ENCODE measurements around the gene PLCB3. TPM values are rescaled to one million over a fixed set of nuclear protein-coding genes. Genes with fewer than 3 reads are reported as not detected.
"Not testable (repeated sequence)": the region's sequence is repeated elsewhere in the genome, so short reads cannot be mapped to it uniquely, and the experiment has no call there.

PLCB3 gene
- total RNA-seq, 1 experiment from 2014 or later = 48.1 TPM

DNA sequence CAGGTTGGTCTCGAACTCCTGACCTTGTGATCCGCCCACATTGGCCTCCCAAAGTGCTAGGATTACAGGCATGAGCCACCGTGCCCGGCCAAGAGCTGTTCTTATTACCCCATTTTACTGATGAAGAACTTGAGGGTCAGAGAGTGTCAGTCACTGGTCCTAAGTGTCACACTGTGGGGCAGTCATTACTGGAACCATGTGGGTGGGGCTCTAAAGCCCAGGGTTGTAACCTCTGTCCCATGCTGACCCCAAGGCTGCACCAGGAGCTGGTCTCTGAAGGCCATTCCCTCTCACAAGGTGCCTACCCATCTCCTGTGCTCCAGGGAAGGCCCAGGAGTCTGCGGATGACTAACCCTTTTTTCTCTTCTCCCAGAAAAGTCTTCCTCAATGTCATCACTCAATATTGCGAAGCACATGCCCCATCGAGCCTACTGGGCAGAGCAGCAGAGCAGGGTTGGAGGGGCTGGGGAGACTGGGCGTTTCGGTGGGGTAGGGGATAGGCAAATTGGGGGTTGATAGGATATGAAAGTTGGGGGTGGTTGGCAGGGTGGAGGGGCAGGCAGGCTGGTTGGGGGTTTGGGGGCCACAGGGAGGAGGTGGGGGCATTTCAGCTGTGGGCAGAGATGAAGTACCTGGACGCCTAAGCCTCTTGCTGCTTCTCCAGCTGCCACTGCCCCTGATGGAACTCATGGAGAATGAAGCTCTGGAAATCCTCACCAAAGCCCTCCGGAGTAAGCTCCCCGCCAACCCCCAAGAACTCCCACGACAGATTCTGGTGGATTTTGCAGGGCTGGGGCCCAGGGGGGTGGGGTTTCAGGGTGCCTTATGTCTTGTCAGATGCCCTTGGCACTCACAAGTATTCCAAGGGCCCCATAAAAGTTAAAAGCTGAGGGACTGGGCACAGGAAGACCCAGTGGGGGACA lies 52.0 kb downstream of the PLCB3 start:
- no peak for DNase-seq (ENCODE audit: low read depth)

DNA sequence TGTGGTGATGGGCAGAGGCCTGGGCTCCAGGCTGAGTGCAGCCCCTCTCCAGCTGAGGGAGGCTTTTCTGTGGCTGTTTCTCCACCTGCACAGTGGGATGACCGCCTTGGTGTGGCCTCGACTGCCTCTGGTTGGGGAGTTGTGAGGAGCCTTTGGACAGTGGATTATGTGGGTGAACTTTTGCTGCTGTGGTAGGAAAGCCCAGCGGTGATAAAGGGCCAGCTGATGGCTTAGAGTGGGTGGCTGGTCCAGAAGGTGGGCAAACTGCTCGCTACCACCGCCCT lies 52.6 kb downstream of the PLCB3 start:
- no peak for DNase-seq (ENCODE audit: low read depth)

DNA sequence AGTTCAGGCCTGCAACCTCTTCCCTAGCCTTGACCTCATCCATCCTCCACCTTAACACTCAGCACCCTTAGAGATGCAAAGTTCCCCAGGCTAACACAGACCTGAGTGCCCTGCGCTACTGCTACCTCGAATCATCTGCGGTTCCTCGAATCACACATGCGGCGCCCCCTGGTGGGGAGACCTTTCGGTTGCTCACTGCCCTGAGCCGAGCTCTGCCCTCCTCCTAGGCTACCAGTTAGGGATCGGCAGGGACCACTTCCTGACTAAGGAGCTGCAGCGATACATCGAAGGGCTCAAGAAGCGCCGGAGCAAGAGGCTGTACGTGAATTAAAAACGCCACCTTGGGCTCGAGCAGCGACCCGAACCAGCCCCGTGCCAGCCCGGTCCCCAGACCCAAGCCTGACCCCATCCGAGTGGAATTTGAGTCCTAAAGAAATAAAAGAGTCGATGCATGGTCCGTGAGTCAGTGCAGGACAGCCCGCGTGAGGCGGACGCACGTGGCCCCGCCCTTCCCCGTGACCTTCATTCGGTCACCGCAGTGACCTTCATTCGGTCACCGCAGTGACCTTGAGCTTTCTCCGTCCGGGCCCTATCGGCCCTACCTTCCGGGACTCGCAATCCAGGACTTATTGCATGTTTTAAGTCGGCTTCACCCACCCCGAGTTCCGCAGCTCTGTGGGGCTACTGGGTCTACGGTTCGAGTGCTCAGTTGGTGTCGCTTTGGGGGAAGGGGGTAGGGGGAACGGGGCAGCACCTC lies 53.2 kb downstream of the PLCB3 start:
- DNase-seq (ENCODE audit: low read depth) = peak; percentile 85

DNA sequence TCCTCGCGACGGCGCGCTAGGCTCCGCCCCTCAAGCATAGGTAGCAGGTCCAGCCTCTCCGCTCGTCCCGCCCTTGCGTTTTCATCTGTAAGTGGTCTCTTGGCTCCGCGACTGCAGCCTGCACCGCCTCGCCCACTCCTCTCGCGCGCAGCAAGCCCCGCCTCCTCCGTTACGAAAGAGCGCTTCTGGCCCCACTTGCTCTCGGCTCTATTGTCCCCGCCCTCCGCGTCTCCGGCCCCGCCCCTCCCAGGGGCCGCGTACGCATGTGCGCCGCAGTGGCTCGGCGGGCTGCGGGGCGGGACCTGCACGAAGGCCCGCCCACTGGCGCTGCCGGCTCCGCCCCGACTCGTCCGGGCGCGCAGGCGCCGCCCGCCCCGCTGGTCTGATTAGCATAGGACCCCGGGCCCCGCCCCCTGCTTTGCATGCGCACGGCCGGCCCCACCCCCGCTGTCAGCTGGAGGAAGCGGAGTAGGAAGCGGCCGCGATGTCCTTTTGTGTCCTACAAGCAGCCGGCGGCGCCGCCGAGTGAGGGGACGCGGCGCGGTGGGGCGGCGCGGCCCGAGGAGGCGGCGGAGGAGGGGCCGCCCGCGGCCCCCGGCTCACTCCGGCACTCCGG lies 53.9 kb downstream of the PLCB3 start, which contains the start of gene ESRRA:
ESRRA (plus strand) TSS at position 450 of the 616 bp plus-strand sequence. CDS start 1,656 bp downstream, outside the sequence.
- DNase-seq (ENCODE audit: low read depth) = peak; percentile 93

DNA sequence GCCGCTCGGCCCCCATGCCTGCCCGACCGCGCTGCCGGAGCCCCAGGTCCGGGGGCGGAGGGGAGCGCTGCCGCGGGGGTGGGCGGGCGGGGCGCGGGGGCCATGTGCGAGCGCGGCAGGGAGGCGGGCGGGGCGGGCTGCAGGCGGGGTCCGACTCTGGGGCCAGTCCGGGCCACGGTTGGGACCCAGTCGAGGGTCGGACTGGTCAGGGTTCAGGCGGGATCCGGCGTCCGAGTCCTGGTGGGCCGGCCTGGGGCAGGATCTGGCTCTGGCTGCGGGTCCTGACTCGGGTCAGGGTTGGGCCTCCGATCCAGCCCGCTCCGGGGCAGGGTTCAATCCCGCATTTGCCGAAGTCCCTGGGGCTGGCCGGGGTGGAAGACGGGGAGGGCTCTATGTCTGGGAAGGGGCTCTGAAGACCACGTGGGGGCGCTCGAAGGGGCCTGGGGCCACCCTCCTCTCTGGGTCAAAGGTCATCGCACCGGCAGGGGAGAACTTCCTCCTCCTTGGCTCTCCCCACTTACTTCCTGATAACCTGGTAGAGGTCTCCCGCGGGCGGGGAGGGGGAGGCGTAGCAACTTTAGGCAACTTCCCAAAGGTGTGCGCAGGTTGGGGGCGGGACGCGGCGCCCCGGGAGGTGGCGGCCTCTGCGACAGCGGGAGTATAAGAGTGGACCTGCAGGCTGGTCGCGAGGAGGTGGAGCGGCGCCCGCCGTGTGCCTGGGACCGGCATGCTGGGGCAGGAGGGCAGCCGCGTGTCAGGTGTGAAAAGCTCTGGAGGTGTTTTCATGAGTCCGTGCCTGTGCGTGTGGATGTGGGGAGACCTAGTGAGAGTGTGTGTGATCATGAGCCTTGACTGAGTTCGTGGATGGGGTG lies 54.6 kb downstream of the PLCB3 start:
- DNase-seq (ENCODE audit: low read depth) = peak; percentile 35

DNA sequence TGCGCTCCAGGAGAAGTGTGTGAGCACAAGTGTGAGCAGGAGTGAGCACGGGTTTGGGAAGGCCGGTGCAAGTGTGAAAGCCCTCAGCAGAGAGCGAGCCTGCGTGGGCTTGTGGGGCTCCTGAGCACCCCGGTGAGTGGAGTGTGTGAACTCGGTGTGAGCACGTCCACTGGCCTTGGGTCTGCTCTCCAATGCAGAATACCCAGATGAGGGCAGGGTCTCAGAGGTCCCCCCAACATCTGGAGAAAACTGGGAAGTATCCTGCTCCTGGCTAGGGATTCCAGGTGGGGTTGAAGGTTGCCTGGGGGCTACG lies 55.2 kb downstream of the PLCB3 start:
- DNase-seq (ENCODE audit: low read depth) = no peak

DNA sequence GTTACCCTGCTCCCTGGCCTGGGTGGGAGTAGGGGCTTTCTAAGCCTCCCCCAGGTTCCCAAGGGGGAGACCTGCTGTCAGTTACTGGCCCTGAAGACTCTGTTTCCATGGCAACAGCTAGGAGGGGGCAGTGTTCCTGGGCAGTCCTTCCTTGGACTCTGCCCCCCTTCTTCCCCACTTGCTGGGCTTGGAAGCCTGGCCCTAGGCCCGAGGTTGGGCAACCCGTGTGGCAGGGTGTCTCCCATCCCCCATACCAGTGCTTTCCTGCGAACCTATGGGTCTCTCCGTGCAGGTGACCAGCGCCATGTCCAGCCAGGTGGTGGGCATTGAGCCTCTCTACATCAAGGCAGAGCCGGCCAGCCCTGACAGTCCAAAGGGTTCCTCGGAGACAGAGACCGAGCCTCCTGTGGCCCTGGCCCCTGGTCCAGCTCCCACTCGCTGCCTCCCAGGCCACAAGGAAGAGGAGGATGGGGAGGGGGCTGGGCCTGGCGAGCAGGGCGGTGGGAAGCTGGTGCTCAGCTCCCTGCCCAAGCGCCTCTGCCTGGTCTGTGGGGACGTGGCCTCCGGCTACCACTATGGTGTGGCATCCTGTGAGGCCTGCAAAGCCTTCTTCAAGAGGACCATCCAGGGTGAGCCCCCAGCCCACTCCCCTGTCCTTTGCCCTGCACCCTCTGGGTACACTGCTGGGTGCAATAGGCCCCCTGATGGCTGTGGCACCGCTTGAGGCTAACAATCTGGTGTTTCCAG lies 55.7 kb downstream of the PLCB3 start:
- no peak for DNase-seq (ENCODE audit: low read depth)

DNA sequence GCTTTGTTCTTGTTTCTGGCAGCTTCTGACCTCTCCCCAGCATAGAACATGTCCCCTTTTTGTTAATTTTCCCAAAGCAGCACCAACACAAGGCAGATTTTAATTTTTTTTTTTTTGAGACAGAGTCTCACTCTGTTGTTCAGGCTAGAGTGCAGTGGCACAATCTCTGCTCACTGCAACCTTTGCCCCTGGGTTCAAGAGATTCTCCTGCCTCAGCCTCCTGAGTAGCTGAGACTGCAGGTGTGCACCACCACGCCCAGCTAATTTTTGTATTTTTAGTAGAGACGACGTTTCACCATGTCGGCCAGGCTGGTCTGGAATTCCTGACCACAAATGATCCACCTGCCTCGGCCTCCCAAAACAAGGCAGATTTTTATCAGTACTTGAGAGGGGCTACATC lies 56.5 kb downstream of the PLCB3 start:
- not testable (repeated sequence) for DNase-seq (ENCODE audit: low read depth)

DNA sequence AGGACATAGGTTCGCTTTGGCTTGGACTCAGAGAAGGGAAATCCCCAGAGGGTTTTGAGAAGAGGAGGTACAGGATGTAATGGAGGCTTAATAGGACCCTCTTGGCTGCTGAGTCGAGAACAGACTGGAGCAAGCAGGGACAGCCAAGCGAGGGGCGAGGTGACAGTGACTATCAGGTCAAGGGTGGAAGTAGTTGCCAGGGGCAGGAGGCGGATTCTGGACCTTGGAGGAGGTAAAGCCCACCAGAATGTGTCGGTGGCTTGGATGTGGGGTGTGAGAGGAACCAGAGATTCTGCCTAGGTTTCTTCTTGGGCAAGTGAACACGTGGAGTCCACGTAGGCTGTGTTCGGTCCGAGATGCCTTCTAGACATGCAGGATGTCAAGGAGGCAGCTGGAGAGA lies 61.6 kb downstream of the PLCB3 start:
- DNase-seq (ENCODE audit: low read depth) = no peak

DNA sequence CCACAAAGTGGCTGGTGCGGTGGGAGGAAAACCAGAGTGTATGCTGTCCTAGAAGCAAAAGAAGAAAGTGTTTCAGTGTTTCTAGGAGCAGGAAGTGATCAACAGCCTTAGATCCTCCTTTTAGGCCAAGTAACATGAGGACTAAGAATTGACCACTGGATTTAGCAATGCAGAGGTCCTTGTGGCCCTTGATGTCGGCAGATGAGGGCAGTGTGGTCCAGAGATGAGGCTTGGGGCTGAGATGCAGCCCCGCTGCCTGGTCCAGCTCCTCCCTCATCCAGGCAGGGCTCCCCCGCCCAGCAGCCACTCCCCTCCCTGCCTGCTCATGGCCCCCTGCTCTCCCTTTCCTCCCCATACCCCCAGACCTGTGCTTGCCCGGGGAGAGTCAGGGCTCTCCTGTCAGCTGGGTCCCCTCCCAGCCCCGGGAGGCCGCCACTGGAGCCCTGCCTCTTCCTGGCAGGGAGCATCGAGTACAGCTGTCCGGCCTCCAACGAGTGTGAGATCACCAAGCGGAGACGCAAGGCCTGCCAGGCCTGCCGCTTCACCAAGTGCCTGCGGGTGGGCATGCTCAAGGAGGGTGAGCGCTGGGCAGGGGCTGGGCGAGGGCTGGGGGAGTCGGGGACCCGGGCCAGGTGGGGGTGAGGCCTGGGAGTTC lies 62.3 kb downstream of the PLCB3 start:
- no peak for DNase-seq (ENCODE audit: low read depth)

DNA sequence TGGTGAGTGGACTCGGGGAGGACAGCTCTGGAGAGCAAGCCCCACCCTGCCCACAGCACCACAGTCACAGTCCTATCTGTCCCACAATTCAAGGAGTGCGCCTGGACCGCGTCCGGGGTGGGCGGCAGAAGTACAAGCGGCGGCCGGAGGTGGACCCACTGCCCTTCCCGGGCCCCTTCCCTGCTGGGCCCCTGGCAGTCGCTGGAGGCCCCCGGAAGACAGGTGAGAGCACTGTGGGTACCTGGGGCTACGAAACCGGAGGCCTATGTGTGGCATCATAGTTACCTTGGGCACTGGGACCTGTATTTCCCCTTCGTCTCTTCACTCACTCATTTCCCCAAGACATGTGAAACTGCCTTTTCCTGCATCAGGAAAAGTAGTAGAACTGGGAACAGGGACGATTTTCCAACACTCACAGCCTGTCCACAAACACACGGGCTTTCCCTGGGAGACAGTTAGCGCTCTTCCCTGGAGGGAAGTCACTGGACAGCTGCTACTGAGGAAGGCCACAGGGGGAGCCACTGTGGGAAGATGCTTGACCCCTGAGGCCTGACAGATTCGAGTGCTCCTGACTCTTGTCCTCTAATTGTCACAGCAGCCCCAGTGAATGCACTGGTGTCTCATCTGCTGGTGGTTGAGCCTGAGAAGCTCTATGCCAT lies 62.9 kb downstream of the PLCB3 start:
- DNase-seq (ENCODE audit: low read depth) = no peak

DNA sequence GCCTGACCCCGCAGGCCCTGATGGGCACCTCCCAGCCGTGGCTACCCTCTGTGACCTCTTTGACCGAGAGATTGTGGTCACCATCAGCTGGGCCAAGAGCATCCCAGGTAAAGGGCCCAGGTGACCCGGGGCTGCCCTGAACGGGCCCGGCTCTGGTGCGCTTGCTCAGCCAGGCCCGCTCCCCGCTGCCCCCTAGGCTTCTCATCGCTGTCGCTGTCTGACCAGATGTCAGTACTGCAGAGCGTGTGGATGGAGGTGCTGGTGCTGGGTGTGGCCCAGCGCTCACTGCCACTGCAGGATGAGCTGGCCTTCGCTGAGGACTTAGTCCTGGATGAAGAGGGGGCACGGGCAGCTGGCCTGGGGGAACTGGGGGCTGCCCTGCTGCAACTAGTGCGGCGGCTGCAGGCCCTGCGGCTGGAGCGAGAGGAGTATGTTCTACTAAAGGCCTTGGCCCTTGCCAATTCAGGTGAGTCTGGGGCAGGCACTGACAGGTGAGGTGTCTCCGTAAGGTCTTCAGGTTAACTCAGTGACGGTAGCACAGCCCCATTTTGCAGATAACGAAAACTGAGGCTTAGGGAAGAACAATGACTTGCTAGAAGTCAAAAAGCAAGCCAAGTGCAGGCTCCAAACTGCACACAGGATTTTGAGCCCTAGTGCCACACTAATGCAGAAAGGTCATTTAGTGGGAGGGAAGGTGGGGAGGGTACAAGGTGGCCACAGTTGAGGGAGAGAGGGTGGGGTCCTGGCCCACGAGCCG lies 63.7 kb downstream of the PLCB3 start:
- DNase-seq (ENCODE audit: low read depth) = no peak

DNA sequence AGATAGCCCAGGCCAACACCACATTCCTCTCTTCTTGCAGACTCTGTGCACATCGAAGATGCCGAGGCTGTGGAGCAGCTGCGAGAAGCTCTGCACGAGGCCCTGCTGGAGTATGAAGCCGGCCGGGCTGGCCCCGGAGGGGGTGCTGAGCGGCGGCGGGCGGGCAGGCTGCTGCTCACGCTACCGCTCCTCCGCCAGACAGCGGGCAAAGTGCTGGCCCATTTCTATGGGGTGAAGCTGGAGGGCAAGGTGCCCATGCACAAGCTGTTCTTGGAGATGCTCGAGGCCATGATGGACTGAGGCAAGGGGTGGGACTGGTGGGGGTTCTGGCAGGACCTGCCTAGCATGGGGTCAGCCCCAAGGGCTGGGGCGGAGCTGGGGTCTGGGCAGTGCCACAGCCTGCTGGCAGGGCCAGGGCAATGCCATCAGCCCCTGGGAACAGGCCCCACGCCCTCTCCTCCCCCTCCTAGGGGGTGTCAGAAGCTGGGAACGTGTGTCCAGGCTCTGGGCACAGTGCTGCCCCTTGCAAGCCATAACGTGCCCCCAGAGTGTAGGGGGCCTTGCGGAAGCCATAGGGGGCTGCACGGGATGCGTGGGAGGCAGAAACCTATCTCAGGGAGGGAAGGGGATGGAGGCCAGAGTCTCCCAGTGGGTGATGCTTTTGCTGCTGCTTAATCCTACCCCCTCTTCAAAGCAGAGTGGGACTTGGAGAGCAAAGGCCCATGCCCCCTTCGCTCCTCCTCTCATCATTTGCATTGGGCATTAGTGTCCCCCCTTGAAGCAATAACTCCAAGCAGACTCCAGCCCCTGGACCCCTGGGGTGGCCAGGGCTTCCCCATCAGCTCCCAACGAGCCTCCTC lies 64.6 kb downstream of the PLCB3 start:
- DNase-seq (ENCODE audit: low read depth) = not testable (repeated sequence)

DNA sequence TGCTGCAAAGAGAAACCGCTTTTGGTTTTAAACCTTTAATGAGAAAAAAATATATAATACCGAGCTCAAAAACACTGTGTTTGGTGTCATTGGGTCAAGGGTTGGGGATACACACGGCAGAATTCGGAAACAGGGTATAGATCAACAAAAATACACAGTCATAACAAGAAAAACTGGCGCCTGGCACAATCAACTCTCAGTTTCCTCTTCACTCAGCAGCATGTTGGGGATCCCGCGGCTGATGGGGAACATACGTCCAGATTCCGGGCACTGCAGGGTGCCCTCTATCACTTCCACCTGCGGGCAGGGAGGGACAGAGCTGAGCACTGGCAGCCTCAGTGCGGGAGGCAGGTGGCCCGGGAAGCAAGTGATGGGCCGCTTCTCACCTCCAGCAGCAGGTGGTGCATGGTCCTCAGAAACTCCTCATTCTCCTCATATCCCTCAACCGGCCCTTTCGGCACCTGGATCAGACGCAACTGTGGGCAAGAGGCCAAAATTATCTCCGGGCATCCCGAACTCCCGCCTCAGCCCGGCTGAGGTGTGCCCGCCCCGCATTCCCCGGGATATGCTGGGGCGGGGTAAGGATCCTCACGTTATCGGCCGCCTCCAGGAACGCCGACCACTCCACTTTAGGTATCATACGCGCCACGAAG lies 65.5 kb downstream of the PLCB3 start:
- peak; percentile 25 for DNase-seq (ENCODE audit: low read depth)

DNA sequence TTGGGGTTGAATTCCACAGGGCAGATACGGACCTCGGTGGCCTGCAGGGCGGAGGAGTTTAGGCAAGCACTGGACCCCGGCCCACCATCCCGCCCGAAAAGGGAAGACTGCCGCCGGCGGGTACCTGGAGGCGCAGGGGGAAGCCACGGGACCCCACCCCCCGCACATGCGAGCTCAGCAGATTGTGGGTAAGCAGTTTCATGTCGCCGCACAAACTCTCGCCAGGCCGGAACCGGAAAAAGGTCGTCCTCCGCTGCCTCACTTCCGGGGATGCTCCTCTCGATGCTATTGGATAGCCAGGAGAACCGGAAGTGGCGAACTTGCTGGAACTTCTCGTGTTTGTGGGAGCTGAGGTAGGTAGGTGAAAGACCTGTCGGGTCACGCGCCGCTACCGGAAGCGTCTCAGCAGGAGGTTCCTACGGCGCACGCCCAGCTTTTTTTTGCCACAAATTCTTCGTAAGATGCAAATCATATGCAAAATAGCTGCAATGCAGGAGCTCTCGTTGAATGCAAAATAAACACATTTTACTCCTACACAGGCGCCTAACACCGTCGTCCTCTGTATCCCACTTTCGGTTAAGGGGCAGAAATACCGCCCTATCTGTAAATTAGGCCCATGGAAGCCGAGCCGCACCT lies 66.1 kb downstream of the PLCB3 start, which contains the start of gene TRMT112:
TRMT112 (minus strand) TSS at position 235 of the 636 bp plus-strand sequence; CDS start at position 202, 33 bp downstream.
- DNase-seq (ENCODE audit: low read depth) = peak; percentile 98

DNA sequence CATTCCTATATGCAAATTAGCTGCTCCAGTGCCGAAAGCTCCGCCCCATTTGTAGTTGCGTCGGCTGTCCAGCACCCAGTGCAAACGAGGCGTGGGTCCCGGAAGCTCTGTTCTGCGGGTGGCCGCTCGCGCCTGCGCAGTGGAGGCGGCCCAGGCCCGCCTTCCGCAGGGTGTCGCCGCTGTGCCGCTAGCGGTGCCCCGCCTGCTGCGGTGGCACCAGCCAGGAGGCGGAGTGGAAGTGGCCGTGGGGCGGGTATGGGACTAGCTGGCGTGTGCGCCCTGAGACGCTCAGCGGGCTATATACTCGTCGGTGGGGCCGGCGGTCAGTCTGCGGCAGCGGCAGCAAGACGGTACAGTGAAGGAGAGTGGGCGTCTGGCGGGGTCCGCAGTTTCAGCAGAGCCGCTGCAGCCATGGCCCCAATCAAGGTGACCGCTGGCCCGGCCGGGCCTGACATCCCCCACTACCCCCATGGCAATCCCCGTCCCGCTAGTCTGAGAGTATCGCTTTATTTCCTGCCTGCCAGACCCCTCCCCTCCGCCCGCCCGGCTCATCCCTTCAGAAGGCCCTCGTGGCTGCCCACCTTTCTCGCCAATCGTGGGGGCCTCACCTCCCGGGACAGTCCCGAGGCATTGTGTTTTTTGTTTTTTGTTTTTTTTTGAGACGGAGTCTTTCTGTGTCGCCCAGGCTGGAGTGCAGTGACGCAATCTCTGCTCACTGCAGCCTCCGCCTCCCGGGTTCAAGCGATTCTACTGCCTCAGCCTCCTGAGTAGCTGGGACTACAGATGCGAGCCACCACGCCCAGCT lies 66.8 kb downstream of the PLCB3 start, which contains the start of gene PRDX5:
PRDX5 (plus strand) TSS at position 161 of the 805 bp plus-strand sequence; CDS start at position 256, 95 bp downstream.
- DNase-seq (ENCODE audit: low read depth) = peak; percentile 96

All from RPMI7951 (cell line).